Measurements from ENCODE around the gene AREL1.

The AREL1 gene

DNA sequence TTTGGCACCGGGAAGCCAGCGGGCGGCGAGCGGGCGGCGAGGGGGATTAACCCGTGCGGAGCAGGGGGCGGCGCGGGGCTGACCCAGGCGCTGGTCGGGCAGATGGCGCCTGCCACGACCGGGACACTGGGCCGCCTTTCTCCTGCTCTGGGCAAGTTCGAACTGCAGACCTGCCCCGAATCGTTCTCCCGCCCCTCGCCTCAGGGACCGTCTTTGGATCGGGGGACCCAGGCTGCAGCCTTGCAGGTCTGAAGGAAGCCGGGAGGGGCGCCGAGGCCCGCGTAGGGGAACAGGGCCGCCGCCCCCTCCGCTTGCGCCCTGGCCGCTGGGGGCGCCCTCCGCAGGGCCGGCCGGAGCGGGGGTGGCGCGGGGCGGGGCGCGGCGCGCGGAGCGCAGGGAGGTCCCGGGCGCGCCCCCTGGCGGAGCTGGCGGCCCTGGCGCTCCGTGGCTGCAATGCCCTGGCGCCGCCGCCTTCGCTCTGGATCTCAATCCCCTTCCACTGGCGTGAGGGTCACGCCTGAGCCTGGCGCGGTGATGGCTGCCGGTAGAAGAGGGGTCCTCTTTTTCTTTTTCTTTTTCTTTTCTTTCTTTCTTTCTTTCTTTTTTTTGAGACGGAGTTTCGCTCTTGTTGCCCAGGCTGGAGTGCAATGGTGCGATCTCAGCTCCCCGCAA is 100.4 kb downstream of the AREL1 start:
- Mint-ChIP-seq H3K27me3 (peaks cover 79% of the 10 kb centered on the region), H3K27ac (no peak overlapping the region), H3K9me3 (no peaks in the 10 kb centered on the region), H3K4me3 (peak overlapping the region; percentile 70), H3K36me3 (no peaks in the 10 kb centered on the region), H3K4me1 (peaks cover 32% of the 10 kb centered on the region)
- peak; percentile 85 for DNase-seq
- CTCF ChIA-PET: interaction anchor here (0.7 to 2.1 kb wide), 23 partner anchors 9 to 292 kb away, joined by 3 to 9 read pairs (median 3); partner anchors contain the start of genes AREL1 and YLPM1

DNA sequence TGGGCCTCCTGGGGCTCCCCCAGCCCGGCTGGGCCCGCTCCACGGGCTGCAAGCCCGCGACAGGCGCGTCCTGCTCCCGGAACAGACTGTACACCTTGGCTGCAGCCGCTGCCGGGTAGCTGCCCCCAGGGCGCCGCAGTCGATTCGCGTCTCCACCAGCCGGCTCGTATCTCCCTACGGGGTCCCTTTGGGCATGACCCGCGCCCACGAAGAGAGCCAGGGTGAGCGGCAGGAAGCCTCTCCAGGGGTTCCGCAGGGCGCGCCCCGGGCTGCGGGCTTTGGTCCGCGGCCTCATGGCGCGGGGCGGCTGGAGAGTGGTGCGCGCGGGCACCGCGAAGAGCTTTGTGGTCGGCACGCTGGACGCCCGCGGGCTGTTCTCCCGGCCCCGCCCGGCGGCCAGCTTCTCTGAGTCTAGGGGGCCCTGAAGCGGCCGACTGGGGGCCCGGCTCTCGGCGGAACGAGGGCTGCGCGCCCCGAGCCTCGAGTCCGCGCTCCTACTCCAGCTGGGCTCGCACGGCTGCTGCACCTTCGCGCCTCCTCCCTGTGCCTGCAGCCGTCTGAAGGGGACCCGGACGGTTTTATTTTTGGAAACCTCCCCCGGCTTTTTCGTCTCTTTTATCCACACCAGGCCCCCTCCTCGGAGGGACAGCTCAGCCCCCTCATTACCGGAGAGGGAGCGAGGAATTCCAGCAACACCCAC is 101.1 kb downstream of the AREL1 start, which contains the start of gene LTBP2:
TSS of gene LTBP2 (minus strand) at position 588 of the 700 bp plus-strand sequence. CDS start at position 295, 293 bp downstream.
- Mint-ChIP-seq H3K27me3 (peaks cover 79% of the 10 kb centered on the region), H3K27ac (no peak within 1 kb of the TSS), H3K36me3 (no peaks in the 10 kb centered on the region), H3K4me3 (peak within 1 kb of the TSS; percentile 70), H3K4me1 (peaks cover 29% of the 10 kb centered on the region), H3K9me3 (no peaks in the 10 kb centered on the region)
- peak; percentile 41 for DNase-seq
- CTCF ChIA-PET: interaction anchor here (0.7 to 2.1 kb wide), 21 partner anchors 8 to 293 kb away, joined by 3 to 9 read pairs (median 3); partner anchors contain the start of genes AREL1 and YLPM1

Data from activated naive CD4-positive, alpha-beta T cell treated with anti-CD3 and anti-CD28 coated beads, Interleukin-2, amount 10 ng/mL, durations not matched to agents 7 days and 5 days (primary cell).